ENCODE measurements around the gene EIF2S3.

The EIF2S3 gene

DNA sequence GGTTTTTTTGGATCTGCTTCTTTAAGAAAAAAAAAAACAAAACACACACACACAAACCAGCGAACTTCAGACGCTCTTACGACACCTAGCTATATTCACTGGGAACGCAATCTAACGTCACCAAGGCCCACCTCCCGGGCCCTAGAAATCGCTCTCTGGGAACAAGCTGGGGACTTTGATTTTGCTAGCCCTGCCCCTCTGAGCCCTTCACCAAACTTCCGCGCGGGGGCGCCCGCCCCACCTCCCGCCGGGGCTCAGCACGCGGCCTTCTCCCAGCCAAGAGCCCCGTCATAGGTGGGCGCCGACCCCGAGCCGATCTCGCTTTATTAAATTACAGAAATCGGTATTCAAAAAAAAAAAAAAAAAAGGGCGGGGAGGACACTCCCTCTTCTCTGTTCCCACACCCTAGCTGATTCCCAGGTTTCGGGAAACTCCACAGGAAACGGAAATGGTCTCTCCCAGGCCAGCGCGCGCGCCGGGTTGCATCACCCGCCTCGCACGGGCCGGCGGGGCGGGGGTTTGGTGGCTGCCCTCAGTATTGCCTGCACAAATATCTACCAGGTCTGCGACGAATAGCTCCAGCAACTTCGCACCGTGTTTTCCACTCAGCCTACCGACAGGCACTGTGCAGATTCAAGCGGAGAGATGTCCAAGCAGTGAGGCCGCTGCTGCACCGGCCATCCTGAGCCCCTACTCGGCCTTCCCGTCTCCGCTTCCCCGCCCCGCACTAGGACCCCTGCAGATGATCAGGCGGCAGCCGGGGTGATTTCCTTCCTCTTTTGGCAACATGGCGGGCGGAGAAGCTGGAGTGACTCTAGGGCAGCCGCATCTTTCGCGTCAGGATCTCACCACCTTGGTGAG is at the start of gene EIF2S3:
Gene EIF2S3, plus strand, starts transcription at position 775 of the 861 bp plus-strand sequence. Its CDS starts 13 bp downstream, at position 788.
- H3K4me3 ChIP-seq (ENCODE audit: low read length) = peak within 1 kb of the TSS; percentile 52; the same call in 1 of the 2 replicates
- DNase-seq (ENCODE audit: low read depth) = peak; percentile 96
- TF ChIP-seq, protein P1, sequence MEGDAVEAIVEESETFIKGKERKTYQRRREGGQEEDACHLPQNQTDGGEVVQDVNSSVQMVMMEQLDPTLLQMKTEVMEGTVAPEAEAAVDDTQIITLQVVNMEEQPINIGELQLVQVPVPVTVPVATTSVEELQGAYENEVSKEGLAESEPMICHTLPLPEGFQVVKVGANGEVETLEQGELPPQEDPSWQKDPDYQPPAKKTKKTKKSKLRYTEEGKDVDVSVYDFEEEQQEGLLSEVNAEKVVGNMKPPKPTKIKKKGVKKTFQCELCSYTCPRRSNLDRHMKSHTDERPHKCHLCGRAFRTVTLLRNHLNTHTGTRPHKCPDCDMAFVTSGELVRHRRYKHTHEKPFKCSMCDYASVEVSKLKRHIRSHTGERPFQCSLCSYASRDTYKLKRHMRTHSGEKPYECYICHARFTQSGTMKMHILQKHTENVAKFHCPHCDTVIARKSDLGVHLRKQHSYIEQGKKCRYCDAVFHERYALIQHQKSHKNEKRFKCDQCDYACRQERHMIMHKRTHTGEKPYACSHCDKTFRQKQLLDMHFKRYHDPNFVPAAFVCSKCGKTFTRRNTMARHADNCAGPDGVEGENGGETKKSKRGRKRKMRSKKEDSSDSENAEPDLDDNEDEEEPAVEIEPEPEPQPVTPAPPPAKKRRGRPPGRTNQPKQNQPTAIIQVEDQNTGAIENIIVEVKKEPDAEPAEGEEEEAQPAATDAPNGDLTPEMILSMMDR (conservative IDR thresholded peaks at IDR 0.05; ENCODE audit: low read length) = peak; percentile 42

DNA sequence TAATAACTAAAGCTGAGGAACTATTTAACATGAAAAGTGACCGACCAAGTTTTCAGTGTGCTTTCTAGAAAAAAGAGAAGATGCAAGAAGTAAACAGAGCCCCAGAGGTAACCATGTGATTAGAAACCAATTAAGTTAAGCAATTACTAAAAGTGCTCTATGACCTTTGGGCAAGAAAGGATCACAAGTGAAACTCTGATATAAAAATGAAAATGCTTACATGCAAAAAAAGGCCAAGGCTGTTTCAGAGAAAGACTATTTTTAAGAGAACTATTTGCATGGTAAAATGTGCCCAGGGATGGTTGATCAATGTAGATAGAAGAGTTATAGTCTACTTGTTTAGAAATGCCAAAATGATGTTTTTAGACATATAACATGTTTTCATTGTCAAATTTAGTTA is 49.7 kb upstream of the EIF2S3 start:
- no peak for DNase-seq (ENCODE audit: low read depth)
- TF ChIP-seq, protein P1 (conservative IDR thresholded peaks at IDR 0.05; ENCODE audit: low read length) = no peak
- H3K4me3 ChIP-seq (ENCODE audit: low read length) = no peak overlapping the region

DNA sequence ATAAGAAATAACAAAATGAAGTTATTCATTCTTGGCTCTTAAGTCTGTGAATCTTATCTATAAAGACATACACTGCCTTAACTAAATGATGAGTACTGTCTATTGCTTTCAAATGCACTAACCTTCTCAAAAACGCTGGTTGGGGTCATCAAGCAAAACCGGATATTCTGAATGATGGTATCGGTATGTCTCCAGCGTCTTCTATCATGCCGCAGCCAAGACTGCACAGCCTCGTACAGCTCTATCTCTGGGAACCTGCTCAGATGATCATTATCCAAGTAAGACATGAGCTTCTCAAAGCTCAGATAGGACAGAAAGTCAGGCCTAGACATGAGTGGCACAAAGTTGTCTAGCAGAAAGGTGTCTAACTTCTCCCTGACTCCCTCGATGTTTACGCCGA is 48.9 kb upstream of the EIF2S3 start:
- H3K4me3 ChIP-seq (ENCODE audit: low read length) = no peak overlapping the region
- DNase-seq (ENCODE audit: low read depth) = no peak
- TF ChIP-seq, protein P1 (conservative IDR thresholded peaks at IDR 0.05; ENCODE audit: low read length) = no peak

DNA sequence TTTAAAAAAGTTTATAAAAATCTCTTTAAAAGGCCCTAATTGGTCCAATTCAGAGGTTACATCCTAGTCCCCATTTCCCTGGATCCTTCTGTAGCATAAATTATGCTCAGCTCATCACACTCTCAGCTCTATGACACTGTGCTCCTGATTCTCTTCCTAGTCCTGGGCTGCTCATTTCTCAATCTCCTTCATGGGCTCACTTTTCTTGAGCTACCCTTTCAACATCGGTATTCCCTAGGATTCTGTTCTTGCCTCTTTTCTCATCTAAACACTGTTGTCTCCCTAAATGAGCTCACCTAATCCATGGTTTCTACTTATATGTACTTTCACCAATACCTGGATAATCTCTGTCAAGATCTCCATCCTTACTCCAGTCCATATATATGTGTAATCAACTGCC is 42.5 kb upstream of the EIF2S3 start:
- no peak for DNase-seq (ENCODE audit: low read depth)
- no peak overlapping the region for H3K4me3 ChIP-seq (ENCODE audit: low read length)
- TF ChIP-seq, protein P1 (conservative IDR thresholded peaks at IDR 0.05; ENCODE audit: low read length) = no peak

DNA sequence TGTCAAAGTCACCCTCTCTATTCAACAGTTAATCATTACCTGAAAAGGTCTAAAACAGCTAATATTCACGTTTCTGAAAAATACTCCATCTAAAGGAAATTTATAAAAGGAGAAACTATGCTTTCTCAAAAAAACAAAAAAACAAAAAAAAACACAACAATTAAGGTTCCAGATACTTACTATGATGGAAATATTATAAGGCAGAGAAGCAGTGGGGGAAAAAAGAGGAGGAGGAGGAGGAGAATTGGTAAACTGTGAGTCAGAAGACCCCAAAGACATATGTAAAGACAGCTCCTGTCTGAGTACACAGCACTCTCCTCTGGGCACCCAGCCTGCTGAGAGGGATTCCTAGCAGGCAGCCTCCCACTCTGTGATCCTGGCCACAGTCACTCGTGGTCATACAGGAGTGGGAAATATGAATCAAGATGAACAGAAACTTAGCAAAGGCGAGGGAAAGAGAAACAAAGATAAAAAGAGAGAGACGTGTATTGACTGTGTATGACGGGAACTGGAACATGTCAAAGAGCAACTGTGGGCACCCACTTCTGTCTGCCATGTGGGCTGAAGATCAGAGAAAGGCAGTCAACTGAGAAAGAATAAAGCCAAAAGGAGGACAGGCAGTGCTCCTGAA is 40.3 kb upstream of the EIF2S3 start:
- H3K4me3 ChIP-seq (ENCODE audit: low read length) = no peak overlapping the region
- DNase-seq (ENCODE audit: low read depth) = no peak
- TF ChIP-seq, protein P1 (conservative IDR thresholded peaks at IDR 0.05; ENCODE audit: low read length) = no peak

DNA sequence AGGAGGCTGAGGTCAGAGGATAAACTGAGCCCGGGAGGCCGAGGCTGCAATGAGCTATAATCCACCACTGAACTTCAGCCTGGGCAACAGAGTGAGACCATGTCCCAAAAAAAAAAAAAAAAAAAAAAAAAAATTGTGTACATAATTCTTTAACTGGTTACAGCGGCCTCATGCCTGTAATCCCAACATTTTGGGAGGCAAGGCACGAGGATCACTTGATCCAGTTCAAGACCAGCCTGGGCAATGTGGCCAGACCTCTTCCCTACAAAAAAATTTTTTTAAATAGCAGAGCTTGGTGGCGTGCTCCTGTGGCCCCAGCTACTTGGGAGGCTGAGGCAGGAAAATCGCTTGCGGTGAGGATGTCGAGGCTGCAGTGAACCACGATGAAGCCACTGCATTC is 37.1 kb upstream of the EIF2S3 start:
- TF ChIP-seq, protein P1 (conservative IDR thresholded peaks at IDR 0.05; ENCODE audit: low read length) = no peak

DNA sequence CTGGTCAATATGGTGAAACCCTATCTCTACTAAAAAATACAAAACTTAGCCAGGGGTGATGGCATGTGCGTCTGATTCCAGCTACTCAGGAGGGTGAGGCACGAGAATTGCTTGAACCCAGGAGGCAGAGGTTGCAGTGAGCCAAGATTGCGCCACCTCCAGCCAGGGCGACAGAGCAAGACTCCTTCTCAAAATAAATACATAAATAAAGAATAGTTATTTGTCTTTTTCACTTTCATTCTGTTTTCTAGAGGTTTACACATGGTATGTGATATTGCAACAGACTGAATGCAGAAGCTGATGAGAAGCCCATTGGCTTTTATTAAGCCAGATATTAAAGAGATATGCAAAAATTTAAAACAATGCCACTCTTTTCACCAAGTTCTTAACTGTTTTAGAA is 35.9 kb upstream of the EIF2S3 start:
- TF ChIP-seq, protein P1 (conservative IDR thresholded peaks at IDR 0.05; ENCODE audit: low read length) = no peak
- DNase-seq (ENCODE audit: low read depth) = no peak
- H3K4me3 ChIP-seq (ENCODE audit: low read length) = no peak overlapping the region

More for the DNA sequence above, 37.1 kb upstream of the EIF2S3 start:
- DNase-seq (ENCODE audit: low read depth) = no peak
- no peak overlapping the region for H3K4me3 ChIP-seq (ENCODE audit: low read length)
